M059J (cell line): ENCODE measurements around the gene ATP13A3. TPM values are rescaled to one million over a fixed set of nuclear protein-coding genes. Genes with fewer than 3 reads are reported as not detected.

Experiments used
- DNase-seq: peaks from one replicate; pipeline ENCODE4 v3.0.0-alpha.2; 2012; ENCODE audit warnings: low read depth
- total RNA-seq: library from RNA; depleted of rRNA; stranded (reverse); fragments of >200 nt; shearing (Covaris generic); gene quantifications from 2 replicates; pipeline ENCODE4 v1.2.3, GENCODE V29; 2014; rRNA removed

Gene ATP13A3
- total RNA-seq, 1 experiment from 2014 or later = 134 TPM

DNA sequence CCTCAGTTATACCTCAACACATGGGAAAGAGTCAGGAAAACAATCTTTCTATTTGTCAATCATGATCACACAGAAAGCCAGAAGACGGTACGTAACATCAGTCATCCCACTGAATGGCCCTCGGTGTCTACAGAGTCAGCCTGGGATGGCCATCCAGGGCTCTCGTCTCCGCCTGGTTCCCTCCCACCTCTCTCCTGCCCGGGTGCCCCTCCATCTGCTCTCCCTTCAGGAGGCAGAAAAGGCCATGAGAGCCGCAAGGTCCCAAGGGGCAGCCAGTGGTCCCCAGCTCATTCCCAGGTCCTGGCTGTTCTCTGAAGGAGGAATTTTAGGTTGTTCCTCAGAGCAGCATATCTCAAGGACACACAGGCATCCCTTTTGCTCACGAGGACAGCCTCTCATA, 112.9 kb downstream of the ATP13A3 start:
- DNase-seq = no peak

DNA sequence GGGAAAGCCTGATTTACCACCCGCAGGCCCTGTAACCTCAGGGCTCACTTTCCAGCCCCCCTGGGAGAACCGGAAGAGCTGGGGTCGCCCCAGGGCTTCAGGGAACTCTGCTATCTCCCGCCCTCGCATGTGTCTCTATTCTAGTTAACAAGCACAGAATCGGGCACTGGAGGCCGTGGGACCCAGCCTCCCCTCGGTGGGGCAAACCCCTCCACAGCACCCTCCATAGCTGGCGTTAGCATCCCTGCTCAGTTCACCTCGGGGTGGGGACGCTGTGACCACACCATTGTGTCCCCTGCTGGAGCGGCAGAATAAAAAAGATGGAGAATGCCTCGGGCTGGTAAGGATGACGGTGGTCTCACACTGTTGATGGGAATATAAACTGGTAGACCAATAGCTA, 113.8 kb downstream of the ATP13A3 start:
- no peak for DNase-seq

DNA sequence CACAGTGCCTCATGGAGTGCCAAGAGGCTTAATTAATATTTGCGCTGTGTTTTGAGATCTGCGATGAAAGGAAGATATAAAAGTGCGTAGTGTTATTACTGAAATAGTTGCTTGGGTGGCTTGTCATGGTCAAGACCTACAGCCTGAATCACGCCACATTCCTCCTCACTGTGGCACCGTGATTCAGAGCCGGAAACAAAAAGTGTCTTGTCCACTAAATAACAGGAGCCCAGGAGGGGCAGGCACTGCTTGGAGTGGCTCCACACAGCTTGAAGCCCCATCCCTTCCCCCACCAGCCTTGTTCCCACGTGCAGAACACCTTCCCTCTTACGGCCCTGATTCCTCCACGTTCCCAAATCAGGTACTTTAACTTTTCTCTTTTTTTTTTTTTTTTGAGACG, 116.0 kb downstream of the ATP13A3 start:
- DNase-seq = peak; percentile 23

DNA sequence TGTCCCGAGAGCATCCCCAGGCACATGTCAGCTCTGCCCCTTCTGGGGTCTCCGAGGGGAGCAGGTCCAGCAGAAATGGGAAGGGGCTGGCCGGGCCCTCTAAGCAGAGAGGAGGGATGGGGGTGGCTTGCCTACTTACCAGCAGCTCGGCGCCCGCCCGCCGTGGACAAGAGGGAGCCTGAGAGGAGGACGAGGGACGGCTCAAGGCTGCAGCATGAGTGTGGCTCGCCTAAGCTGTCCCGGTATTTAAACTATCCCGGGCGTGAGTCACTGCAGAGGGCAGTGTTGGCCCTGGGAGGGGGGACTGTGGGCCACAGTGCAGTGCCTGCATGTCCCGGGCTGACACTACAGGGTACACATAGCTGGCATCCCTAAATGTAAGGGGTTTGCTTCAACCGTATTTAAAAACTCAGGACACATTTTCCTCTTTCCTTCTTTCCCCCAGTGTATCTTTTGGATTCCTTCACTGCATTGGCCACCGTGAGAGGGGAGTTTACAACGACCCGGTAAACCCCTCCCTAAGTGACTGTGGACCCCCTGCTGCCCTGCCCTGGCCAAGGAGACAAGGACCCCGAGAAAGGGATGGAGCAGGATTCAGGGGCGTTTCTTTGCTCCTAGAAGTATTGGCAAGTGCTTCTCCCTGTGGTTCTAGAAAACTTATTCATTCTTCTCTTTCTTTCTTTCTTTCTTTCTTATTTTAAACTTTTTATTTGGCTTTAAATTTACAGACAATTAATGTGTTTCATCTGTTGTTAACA, 117.1 kb downstream of the ATP13A3 start, which contains the start of gene LRRC15:
Gene LRRC15, minus strand, starts transcription at position 222 of the 758 bp plus-strand sequence. CDS start 8,700 bp downstream, outside the sequence.
- DNase-seq = peak; percentile 83

DNA sequence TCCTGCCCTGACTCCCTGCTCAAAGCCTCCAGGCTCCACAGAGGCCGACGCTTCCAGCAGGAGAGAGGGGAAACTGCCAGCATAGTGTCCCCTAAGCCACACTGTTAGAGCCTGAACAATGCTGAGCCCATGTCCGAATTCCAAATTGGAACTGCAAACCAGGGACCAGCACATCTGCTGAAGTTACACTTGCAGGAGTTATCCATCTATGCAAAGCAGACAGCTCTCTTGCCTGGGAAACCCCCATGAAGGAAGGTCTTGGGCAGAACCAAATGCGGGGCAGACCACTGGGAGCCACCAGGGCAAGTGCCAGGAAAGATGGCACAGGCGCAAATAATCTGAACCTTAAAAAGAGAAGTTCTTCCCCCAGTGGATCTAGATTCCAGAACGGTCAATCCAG, 117.9 kb downstream of the ATP13A3 start:
- no peak for DNase-seq

DNA sequence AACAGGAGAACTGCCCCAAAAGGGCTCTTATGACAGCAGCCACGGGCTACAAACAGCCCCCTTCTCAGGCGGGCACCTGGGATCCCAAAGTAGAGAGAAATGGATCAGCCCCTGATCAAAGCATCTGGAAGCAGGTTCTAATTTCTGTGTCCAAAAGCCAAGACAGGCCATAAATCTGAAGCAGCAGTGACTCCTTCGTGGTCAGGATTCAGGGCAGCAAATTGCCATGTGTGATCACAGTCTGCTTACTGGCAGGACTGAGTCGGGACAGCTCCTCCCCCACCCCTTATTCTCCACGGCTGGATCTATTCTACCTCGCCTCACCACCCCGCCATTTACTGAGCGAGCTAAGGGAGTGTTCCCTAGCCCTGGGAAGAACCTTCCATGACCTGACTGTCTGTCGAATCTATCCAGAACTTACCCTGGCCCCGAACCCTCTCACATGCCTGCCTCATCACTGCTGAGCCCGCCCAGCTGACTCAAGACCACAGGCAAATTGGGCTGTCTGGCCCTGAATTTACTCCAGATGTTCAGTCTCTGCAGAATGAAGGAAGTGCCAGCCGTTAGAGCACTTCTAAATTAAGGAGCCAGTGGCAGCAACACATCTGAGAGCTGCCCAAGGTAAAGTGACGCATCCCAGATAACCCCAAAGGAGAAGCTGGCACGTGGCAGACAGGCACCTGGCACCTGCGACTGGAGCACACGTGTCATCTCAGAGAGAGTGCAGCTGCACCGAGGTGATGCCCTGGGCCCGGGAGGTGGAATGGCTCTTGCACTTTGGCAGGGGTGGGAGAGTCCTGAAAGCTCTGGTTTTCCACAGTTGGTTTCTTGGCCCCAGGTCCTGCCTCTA, 118.6 kb downstream of the ATP13A3 start:
- peak; percentile 60 for DNase-seq

DNA sequence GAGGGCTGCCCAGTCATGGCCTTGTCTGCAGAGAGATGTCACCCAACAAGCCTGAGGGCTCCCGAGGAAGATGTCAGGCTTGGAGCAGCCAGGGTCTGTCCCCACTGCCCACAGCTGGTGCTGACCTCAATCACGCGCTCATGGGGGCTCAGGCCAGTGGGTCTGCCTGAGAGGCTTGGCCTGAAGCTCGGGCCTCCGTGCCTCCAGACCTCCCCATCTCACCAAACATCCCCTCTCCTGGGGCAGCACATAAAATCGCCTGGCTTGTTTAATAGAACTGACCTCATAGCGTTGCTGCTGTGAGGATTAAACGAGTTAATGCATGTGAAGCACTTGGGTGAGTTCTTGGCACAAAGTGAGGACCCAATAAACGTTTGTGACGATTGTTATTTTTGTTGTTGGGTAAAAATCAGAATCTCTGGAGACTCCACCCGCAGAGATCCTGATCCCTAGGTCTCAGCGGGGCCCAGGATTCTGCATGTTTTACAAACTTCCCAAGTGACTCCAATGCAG, 120.8 kb downstream of the ATP13A3 start:
- DNase-seq = no peak

DNA sequence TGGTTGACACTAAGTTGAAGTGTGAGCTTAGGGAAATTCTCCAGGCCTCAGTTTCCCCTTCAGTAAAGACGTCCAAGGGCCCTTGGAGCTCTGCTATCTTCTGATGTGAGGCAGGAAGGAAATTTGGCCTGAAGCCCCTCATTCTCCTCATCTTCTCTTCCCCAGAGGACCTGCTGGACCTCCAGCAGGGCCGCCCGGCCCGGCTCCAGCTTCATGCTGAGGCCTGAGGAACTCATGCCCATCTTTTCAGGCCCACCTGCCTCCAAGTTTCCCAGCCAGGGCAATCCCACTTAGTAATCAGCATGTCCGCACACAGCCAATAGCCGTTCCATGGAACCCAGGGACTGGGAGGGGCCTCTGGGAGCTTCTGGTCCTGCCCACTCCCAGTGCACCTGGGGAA, 121.3 kb downstream of the ATP13A3 start:
- DNase-seq = no peak

DNA sequence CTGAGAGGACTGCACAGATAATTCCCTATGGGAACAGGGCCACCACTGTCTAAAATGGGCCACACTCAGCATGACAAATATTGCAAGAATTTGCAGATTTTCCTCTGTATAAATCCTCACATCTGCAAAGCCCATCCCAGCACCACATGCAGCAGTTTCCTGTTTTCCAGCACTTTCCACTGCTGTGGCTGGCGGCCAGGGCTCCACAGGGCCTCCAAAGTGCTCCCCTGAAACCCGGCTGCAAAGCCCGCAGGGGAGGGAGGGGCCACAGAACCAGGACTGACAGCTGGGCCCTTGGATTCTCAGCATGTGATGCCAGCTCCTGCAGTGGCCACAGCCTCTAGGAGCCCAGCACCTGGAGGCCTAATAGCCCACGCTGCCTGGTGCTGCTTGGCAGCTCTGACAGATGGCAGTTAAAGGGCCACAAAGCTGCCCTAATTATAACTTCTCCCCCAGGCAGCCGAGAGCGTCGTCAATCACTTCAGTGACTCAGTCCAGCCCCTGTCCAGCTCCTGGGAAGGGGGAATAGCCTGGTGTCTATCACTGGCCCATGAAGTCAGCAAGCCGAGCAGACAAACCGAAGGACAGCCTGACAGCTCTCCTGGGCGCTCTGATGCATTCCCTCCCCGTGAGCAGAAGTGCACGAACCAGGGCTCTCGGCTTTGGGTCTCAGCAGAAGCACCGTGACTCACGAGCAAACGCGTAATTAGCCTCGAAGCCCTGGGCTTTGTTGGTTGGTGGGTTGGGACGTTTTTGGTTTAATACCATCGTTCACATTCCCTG, 122.0 kb downstream of the ATP13A3 start:
- DNase-seq = peak; percentile 98

DNA sequence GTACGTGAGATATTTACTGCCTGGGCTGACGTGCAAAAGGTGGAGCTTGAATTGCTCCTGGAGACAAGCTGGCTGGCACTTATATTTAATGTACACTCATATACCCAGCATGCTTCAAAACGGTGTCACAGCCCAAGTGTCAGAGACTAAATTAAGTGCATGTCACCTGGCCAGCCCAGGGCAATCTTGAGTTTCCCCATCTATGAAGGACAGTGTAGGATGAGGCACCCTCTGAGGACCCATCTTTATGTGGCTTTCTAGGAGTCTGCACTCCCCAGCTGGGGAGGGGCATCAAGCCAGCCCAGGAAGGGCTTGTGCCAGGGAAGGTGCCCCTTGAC, 122.5 kb downstream of the ATP13A3 start:
- no peak for DNase-seq

DNA sequence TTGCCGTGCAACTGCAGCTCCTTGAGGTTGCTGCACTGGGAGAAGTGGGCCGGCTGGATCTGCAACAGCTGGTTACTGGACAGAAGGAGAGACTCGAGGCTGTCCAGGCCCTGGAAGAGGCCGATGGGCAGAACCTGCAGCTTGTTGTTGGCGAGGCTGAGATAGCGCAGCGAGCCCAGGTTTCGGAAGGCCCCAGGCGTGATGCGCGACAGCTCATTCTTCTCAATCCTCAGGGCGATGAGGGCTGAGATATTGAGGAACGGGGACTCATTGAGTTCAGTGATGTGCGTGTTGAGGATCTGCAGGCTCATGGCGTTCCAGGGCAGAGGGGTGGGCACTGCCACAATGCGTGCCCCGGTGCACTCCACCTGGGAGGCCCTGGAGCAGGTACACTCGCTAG, 126.2 kb downstream of the ATP13A3 start:
- DNase-seq = no peak

DNA sequence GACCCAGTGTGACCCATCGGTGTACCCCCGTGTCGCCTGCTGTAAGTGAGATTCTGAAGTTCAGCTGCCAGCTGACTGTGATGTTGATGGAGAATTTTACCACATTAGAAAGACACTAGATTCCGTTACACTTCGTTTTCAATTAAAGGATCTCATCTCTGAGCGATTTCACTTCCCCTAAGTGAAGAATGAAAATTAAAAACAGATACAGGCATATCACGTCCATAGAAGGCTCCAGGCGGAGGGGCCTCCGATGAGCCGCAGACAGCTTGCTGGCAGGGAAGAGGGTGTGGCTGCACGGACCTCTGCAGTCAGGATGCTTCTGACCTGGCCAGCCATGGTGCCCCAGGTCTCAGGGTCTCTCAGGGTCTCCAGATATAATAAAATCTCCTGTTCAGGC, 129.1 kb downstream of the ATP13A3 start:
- no peak for DNase-seq

DNA sequence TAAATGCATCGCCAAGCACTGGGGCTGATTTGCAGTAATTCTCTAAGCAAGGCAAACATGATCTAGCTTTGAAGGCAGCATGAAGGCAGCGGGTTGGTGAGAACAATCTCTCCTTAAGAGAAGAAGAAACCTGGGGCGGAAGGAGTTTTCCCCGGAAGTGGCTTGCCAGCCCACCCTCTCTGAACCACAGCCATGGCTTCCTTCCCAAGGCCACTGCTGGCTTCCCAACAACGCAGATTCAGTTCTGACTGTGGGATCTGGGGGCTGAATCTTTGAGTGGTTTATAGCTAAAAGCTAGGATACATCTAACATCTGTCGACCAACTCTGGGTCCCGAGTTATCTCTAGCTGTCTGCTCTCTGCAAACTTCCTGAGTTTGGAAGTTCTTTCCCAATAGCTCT, 131.4 kb downstream of the ATP13A3 start:
- DNase-seq = no peak

DNA sequence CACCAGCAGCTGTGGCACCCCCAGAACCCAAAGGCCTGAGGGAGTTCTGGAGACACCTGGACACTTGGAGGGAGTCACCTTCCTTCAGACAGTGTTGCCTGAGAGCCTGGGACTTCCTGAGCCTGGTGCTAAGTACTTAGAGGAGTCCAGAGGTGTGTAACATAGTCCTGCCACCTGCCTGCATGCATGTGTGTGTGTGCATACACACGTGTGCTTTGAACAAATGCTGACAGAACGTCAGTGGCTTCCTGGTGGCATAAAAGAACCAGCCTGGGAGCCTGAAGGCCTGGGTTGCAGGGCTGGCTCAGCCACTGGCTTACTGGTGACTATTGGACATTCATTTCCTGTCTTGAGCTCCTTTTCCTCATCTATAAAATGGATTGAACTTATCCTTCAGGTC, 132.5 kb downstream of the ATP13A3 start:
- DNase-seq = no peak

Other genes with a start within 250 kb of the ATP13A3 start
- not detected in 2 replicates for gene CPN2, start 135.7 kb downstream of the ATP13A3 start, total RNA-seq
- 9.1 and 9.6 TPM in 2 replicates for gene LRRC15, start 117.3 kb downstream of the ATP13A3 start, total RNA-seq
- gene GP5, start 87.7 kb downstream of the ATP13A3 start, total RNA-seq = 0.12 TPM in 1 of 2 replicates, not detected in the other
- 13.8 and 19.4 TPM in 2 replicates for gene TMEM44, start 146.4 kb upstream of the ATP13A3 start, total RNA-seq
- 47.5 and 70.7 TPM in 2 replicates for gene LSG1, start 185.2 kb upstream of the ATP13A3 start, total RNA-seq
- 0.22 and 2.6 TPM in 2 replicates for gene FAM43A, start 198.9 kb upstream of the ATP13A3 start, total RNA-seq